GM12878 (cell line): ENCODE data around the gene LIMA1. TPM values are rescaled to one million over a fixed set of nuclear protein-coding genes. Genes with fewer than 3 reads are reported as not detected.
"Not testable (repeated sequence)": the region's sequence is repeated elsewhere in the genome, so short reads cannot be mapped to it uniquely, and the experiment has no call there.

Experiments used
- ATAC-seq: fragments of 200-7000 bp; cut with Tn5 transposase; 3 replicates; pipeline ENCODE4 v1.9.1; 2020; ENCODE audit warnings: mild to moderate bottlenecking, moderate library complexity
- BruUV-seq: library from RNA; stranded (reverse); fragments of 400-500 nt; replicated peaks from 2 replicates; lab custom pipeline; 2021; lab: Mats Ljungman, UMichigan
- CTCF ChIA-PET: fragments of 300-600 bp; sonication (Branson Sonifier 250); formaldehyde crosslinking; extraction: SDS; loops from one replicate; lab custom pipeline; 2021; ENCODE audit warnings: inconsistent platforms; lab: Yijun Ruan, JAX
- POLR2A ChIA-PET: fragments of 350-600 bp; formaldehyde crosslinking; extraction: SDS; loops from one replicate; lab custom pipeline; 2021; ENCODE audit warnings: inconsistent platforms; lab: Charles Lee
- RAD21 ChIA-PET: fragments of 300-600 bp; sonication (Branson Sonifier 250); formaldehyde crosslinking; loops from one replicate; lab custom pipeline; 2023; ENCODE audit warnings: antibody characterized with exemption; ENCODE audit not compliant: unreplicated experiment; lab: Charles Lee
- SMC1A ChIA-PET: fragments of 300-600 bp; sonication (Branson Sonifier 250); formaldehyde crosslinking; loops from one replicate; lab custom pipeline; 2023; ENCODE audit not compliant: unreplicated experiment, uncharacterized antibody; lab: Charles Lee
- DNase-seq: peaks from one replicate; pipeline ENCODE4 v3.0.0-alpha.2; 2011; ENCODE audit warnings: low read depth, low spot score
- FAIRE-seq: peaks from 3 replicates; lab custom pipeline; 2011; peaks lifted over from hg19 to GRCh38; lab: Jason Lieb, UNC
- H2AFZ ChIP-seq: 2 replicates; pipeline ENCODE4 v1.6.0; 2011; ENCODE audit warnings: low read depth, low read length, control low read depth; ENCODE audit not compliant: control insufficient read depth
- H3K27ac ChIP-seq: 2 replicates; pipeline ENCODE4 v1.5.1; 2011; ENCODE audit warnings: control low read depth; ENCODE audit not compliant: control insufficient read depth, insufficient read depth
- H3K27me3 ChIP-seq, 2 experiments: replicated peaks in 1 of 2; 2 replicates each; pipeline versions ENCODE4 v1.6.0 to v1.6.1; 2011; ENCODE audit warnings: low read length in 1 of 2; ENCODE audit not compliant: control insufficient read depth in 2 of 2, insufficient read depth in 2 of 2
- H3K36me3 ChIP-seq, 2 experiments: 2 replicates each; pipeline ENCODE4 v1.5.1; 2011; ENCODE audit warnings: low read length in 1 of 2; ENCODE audit not compliant: control insufficient read depth in 2 of 2, insufficient read depth in 2 of 2
- H3K4me1 ChIP-seq: 2 replicates; pipeline ENCODE4 v1.6.1; 2011; ENCODE audit warnings: mild to moderate bottlenecking, low read length, moderate library complexity, mixed read lengths; ENCODE audit not compliant: control insufficient read depth, insufficient read depth
- H3K4me2 ChIP-seq: 2 replicates; pipeline ENCODE4 v1.6.0; 2011; ENCODE audit warnings: control low read depth; ENCODE audit not compliant: control insufficient read depth, insufficient read depth
- H3K4me3 ChIP-seq: fragments of 200-600 bp; sonication (generic); 2 replicates; pipeline ENCODE4 v1.5.1; 2016
- H3K79me2 ChIP-seq: 2 replicates; pipeline ENCODE4 v1.6.0; 2011; ENCODE audit warnings: low read length; ENCODE audit not compliant: control insufficient read depth, insufficient read depth
- H3K9ac ChIP-seq: 2 replicates; pipeline ENCODE4 v1.8.0; 2011; ENCODE audit warnings: low read length, control low read depth, mixed read lengths; ENCODE audit not compliant: control insufficient read depth, insufficient read depth
- H3K9me3 ChIP-seq: replicated peaks from 3 replicates; pipeline ENCODE4 v1.5.1; 2011; ENCODE audit warnings: mild to moderate bottlenecking, low read length; ENCODE audit not compliant: control insufficient read depth, insufficient read depth
- H4K20me1 ChIP-seq: 2 replicates; pipeline ENCODE4 v1.6.0; 2011; ENCODE audit not compliant: control insufficient read depth, insufficient read depth
- BCL3 ChIP-seq: IDR thresholded peaks from 2 replicates; pipeline ENCODE4 v1.6.1; 2011; ENCODE audit warnings: borderline replicate concordance, low read depth, mild to moderate bottlenecking, moderate library complexity, low read length; ENCODE audit not compliant: insufficient read depth, poor library complexity, severe bottlenecking
- CUX1 ChIP-seq: IDR thresholded peaks from 2 replicates; pipeline ENCODE4 v1.6.1; 2012; ENCODE audit warnings: improper control_type of control experiment, low read depth, low read length; ENCODE audit not compliant: insufficient replicate concordance
- KAT2A ChIP-seq: conservative IDR thresholded peaks from 2 replicates; pipeline ENCODE4 v1.6.1; 2011; ENCODE audit warnings: low read depth, low read length; ENCODE audit not compliant: control insufficient read depth
- PAX8 ChIP-seq: fragments of 450-650 bp; IDR thresholded peaks from 2 replicates; pipeline ENCODE4 v1.6.1; 2017; ENCODE audit warnings: mild to moderate bottlenecking, moderate library complexity
- ZNF24 ChIP-seq: fragments of 450-650 bp; IDR thresholded peaks from 2 replicates; pipeline ENCODE4 v1.6.1; 2017; ENCODE audit warnings: antibody characterized with exemption, mild to moderate bottlenecking
- WGBS: methylation state at CpG from one replicate; pipeline ENCODE4 v1.1.6; 2016; ENCODE audit warnings: low lambda C conversion rate; ENCODE audit not compliant: insufficient replicate concordance, insufficient coverage; ENCODE audit errors: missing lambda C conversion rate; 5-methylcytosine and 5-hydroxymethylcytosine counted together
- in situ Hi-C: fragments of 300-500 bp; cut with MboI; formaldehyde crosslinking; loops from 9 replicates; pipeline ENCODE4 v1.14.3; 2018; ENCODE audit warnings: mixed read lengths
- intact Hi-C: fragments of 100-400 bp; cut with micrococcal nuclease; formaldehyde crosslinking; loops from one replicate; pipeline ENCODE4 v1.14.2; 2022; ENCODE audit not compliant: unreplicated experiment
- polyA plus RNA-seq, 11 experiments: library from polyadenylated mRNA; depleted of rRNA in 4 of 11; unstranded in 6 of 11; stranded (reverse) in 5 of 11; fragments of >200 nt; fragmentation: Nextera tagmentation in 4 of 11; fragmentation: Illumina TruSeq in 1 of 11; extraction: Ambion mirVana in 4 of 11; extraction: Trizol in 1 of 11; gene quantifications; 1 replicate in 1 of 11; 2 replicates in 10 of 11; pipeline versions ENCODE4 v1.2.1 to v1.2.3, GENCODE V29; 2011 to 2016; ENCODE audit warnings: inconsistent platforms in 2 of 11, missing spikeins in 2 of 11, low read depth in 1 of 11
- total RNA-seq, 4 experiments: library from RNA; depleted of rRNA in 3 of 4; stranded (reverse); fragments of >200 nt in 3 of 4; fragmentation: Illumina TruSeq in 1 of 4; extraction: Trizol in 1 of 4; gene quantifications; 2 replicates each; pipeline versions ENCODE4 v1.2.1 to v1.2.3, GENCODE V29; 2013 to 2021

Gene LIMA1
- total and polyA plus RNA-seq, 10 of the 15 experiments (the other 5 are each of a cell fraction or from before 2014, with no cell fraction given) = 53.2 to 109 (median 60.8) TPM

- H2AFZ ChIP-seq, H3K4me2 ChIP-seq, DNase-seq, intact Hi-C loops, H3K9me3 ChIP-seq, ATAC-seq, in situ Hi-C loops, H4K20me1 ChIP-seq, FAIRE-seq, H3K9ac ChIP-seq, H3K36me3 ChIP-seq, RAD21 ChIA-PET, H3K27me3 ChIP-seq, H3K27ac ChIP-seq, BruUV-seq, POLR2A ChIA-PET, H3K4me3 ChIP-seq, H3K4me1 ChIP-seq, H3K79me2 ChIP-seq: not testable (repeated sequence)
- SMC1A ChIA-PET = interaction anchor here (0.8 to 2.8 kb wide), 4 partner anchors 8 to 137 kb away, joined by 3 to 12 read pairs (median 4); no protein-coding TSS in a partner anchor
- CTCF ChIA-PET = interaction anchor here (0.7 kb wide), 1 partner anchor 167 kb away, joined by 3 read pairs; no protein-coding TSS in a partner anchor
- 85% methylated on average over 6 of the region's 6 CpGs for WGBS
Observed at GRCh38 chr12:50148011-50148410, 135.3 kb downstream of the LIMA1 start.

GRCh38 chr12:50147281-50147680 is 136.0 kb downstream of the LIMA1 start:
- Histone ChIP-seq H3K4me1 (no peaks in the 10 kb centered on the region), H3K9ac (no peak overlapping the region), H3K36me3 (no peaks in the 10 kb centered on the region; a peak in 2 of 4 replicates), H2AFZ (no peak overlapping the region), H3K4me3 (no peak overlapping the region), H3K27ac (no peak overlapping the region), H3K4me2 (no peak overlapping the region), H3K27me3 (no peaks in the 10 kb centered on the region), H3K79me2 (no peaks in the 10 kb centered on the region; the same call in 1 of the 2 replicates), H3K9me3 (no peaks in the 10 kb centered on the region), H4K20me1 (no peaks in the 10 kb centered on the region)
- no peak for ATAC-seq
- intact Hi-C loops = no loop called here
- BruUV-seq = no TSS peak
- ChIA-PET RAD21 (no interaction called here), SMC1A (interaction anchor here (1.4 to 2.8 kb wide), 3 partner anchors 9 to 137 kb away, joined by 3 to 12 read pairs (median 5); no protein-coding TSS in a partner anchor), POLR2A (interaction anchor here (0.6 to 1.5 kb wide), 4 partner anchors 14 to 394 kb away, joined by 3 to 4 read pairs (median 4); no protein-coding TSS in a partner anchor), CTCF (interaction anchor here (0.6 to 2.3 kb wide), 6 partner anchors 15 to 167 kb away, joined by 3 to 8 read pairs (median 4); partner anchors contain the start of gene COX14)
- DNase-seq = no peak
- in situ Hi-C loops = no loop called here
- 100% methylated on average over 3 of the region's 4 CpGs for WGBS
- FAIRE-seq = no peak
- TF ChIP-seq PAX8 = no peak
- no peak for TF ChIP-seq KAT2A
- TF ChIP-seq BCL3 = no peak
- no peak for TF ChIP-seq ZNF24
- no peak for TF ChIP-seq CUX1
